ENCODE data around the gene ABCA1. TPM values are rescaled to one million over a fixed set of nuclear protein-coding genes. Genes with fewer than 3 reads are reported as not detected.

ABCA1 gene
- total and polyA plus RNA-seq, 2 of the 13 experiments (the other 11 are each of a cell fraction or from before 2014, with no cell fraction given) = 26.8 to 63.8 TPM

DNA sequence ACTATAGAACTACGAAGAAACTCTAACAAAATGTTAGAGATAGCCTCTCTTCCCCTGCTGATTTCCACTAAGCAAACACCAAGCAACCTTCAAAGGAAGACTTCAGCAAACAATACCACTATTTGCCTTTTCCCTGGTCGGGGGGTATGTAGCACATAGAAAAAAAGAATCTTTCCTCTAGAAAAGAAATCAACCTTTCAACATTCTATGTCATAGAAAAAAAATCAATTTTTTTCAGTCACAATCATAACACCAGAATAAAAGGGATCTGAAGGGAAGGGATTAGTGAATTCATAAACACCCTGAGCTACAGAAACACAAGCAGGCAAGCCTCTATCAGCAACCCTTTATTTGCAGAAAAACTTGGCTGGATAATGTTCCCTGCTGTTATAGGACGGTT is 15.3 kb downstream of the ABCA1 start (continued):
- TF ChIP-seq, protein P1, sequence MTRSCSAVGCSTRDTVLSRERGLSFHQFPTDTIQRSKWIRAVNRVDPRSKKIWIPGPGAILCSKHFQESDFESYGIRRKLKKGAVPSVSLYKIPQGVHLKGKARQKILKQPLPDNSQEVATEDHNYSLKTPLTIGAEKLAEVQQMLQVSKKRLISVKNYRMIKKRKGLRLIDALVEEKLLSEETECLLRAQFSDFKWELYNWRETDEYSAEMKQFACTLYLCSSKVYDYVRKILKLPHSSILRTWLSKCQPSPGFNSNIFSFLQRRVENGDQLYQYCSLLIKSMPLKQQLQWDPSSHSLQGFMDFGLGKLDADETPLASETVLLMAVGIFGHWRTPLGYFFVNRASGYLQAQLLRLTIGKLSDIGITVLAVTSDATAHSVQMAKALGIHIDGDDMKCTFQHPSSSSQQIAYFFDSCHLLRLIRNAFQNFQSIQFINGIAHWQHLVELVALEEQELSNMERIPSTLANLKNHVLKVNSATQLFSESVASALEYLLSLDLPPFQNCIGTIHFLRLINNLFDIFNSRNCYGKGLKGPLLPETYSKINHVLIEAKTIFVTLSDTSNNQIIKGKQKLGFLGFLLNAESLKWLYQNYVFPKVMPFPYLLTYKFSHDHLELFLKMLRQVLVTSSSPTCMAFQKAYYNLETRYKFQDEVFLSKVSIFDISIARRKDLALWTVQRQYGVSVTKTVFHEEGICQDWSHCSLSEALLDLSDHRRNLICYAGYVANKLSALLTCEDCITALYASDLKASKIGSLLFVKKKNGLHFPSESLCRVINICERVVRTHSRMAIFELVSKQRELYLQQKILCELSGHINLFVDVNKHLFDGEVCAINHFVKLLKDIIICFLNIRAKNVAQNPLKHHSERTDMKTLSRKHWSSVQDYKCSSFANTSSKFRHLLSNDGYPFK (CRISPR knock-in tag; IDR thresholded peaks at IDR 0.05; ENCODE audit: borderline replicate concordance) = no peak
- TF ChIP-seq SALL1 (CRISPR knock-in tag; IDR thresholded peaks at IDR 0.05) (peak; percentile 58; the same call in 1 of the 2 replicates), MED8 (CRISPR knock-in tag; IDR thresholded peaks at IDR 0.05; ENCODE audit: insufficient replicate concordance) (peak; percentile 22), PPARG (CRISPR knock-in tag; conservative IDR thresholded peaks at IDR 0.05) (peak; percentile 54; the same call in 1 of the 2 replicates), KLF11 (CRISPR knock-in tag; IDR thresholded peaks at IDR 0.05) (no peak), NR2F1 (CRISPR knock-in tag; IDR thresholded peaks at IDR 0.05) (0 out of 4 replicates have a peak, but pooled peaks of 1 of the 2 experiments have one; percentile 35), RARA (CRISPR knock-in tag; IDR thresholded peaks at IDR 0.05) (peak; percentile 80), XBP1 (CRISPR knock-in tag; IDR thresholded peaks at IDR 0.05) (no peak), HHEX (CRISPR knock-in tag; IDR thresholded peaks at IDR 0.05) (0 out of 2 replicates have a peak, but pooled peaks have one; percentile 57), KDM1A (CRISPR knock-in tag; IDR thresholded peaks at IDR 0.05) (0 out of 2 replicates have a peak, but pooled peaks have one; percentile 15), NKX3-1 (CRISPR knock-in tag; IDR thresholded peaks at IDR 0.05) (peak; percentile 19; the same call in 1 of the 2 replicates), STAT5B (CRISPR knock-in tag; IDR thresholded peaks at IDR 0.05) (no peak), U2AF1 (optimal IDR thresholded peaks at IDR 0.05; ENCODE audit: low read depth, low read length) (no peak), ZNF841 (CRISPR knock-in tag; IDR thresholded peaks at IDR 0.05; ENCODE audit: borderline replicate concordance) (no peak), ZC3H4 (CRISPR knock-in tag; IDR thresholded peaks at IDR 0.05; ENCODE audit: borderline replicate concordance) (no peak), DPF2 (CRISPR knock-in tag; IDR thresholded peaks at IDR 0.05; ENCODE audit: borderline replicate concordance, low read depth) (peak; percentile 59; the same call in 1 of the 2 replicates), ZFP82 (CRISPR knock-in tag; IDR thresholded peaks at IDR 0.05; ENCODE audit: borderline replicate concordance) (no peak), ZFP1 (CRISPR knock-in tag; IDR thresholded peaks at IDR 0.05) (peak; percentile 50; the same call in 1 of the 2 replicates), AGO1 (IDR thresholded peaks at IDR 0.05; ENCODE audit: low read depth, low read length, poor library complexity, severe bottlenecking) (no peak), ATF1 (CRISPR knock-in tag; IDR thresholded peaks at IDR 0.05) (peak; percentile 64)
- TF ChIP-seq, protein P2, sequence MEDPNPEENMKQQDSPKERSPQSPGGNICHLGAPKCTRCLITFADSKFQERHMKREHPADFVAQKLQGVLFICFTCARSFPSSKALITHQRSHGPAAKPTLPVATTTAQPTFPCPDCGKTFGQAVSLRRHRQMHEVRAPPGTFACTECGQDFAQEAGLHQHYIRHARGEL (CRISPR knock-in tag; IDR thresholded peaks at IDR 0.05) = no peak
- TF ChIP-seq, protein P3, sequence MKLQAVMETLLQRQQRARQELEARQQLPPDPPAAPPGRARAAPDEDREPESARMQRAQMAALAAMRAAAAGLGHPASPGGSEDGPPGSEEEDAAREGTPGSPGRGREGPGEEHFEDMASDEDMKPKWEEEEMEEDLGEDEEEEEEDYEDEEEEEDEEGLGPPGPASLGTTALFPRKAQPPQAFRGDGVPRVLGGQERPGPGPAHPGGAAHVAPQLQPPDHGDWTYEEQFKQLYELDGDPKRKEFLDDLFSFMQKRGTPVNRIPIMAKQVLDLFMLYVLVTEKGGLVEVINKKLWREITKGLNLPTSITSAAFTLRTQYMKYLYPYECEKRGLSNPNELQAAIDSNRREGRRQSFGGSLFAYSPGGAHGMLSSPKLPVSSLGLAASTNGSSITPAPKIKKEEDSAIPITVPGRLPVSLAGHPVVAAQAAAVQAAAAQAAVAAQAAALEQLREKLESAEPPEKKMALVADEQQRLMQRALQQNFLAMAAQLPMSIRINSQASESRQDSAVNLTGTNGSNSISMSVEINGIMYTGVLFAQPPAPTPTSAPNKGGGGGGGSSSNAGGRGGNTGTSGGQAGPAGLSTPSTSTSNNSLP (IDR thresholded peaks at IDR 0.05; ENCODE audit: low read depth, low read length) = peak; percentile 88
- TF ChIP-seq, protein P4, sequence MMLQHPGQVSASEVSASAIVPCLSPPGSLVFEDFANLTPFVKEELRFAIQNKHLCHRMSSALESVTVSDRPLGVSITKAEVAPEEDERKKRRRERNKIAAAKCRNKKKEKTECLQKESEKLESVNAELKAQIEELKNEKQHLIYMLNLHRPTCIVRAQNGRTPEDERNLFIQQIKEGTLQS (CRISPR knock-in tag; IDR thresholded peaks at IDR 0.05) = no peak
- TF ChIP-seq, protein P5, sequence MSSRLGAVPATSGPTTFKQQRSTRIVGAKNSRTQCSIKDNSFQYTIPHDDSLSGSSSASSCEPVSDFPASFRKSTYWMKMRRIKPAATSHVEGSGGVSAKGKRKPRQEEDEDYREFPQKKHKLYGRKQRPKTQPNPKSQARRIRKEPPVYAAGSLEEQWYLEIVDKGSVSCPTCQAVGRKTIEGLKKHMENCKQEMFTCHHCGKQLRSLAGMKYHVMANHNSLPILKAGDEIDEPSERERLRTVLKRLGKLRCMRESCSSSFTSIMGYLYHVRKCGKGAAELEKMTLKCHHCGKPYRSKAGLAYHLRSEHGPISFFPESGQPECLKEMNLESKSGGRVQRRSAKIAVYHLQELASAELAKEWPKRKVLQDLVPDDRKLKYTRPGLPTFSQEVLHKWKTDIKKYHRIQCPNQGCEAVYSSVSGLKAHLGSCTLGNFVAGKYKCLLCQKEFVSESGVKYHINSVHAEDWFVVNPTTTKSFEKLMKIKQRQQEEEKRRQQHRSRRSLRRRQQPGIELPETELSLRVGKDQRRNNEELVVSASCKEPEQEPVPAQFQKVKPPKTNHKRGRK (CRISPR knock-in tag; IDR thresholded peaks at IDR 0.05) = no peak
- TF ChIP-seq, protein P6, sequence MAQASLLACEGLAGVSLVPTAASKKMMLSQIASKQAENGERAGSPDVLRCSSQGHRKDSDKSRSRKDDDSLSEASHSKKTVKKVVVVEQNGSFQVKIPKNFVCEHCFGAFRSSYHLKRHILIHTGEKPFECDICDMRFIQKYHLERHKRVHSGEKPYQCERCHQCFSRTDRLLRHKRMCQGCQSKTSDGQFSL (CRISPR knock-in tag; IDR thresholded peaks at IDR 0.05) = no peak
